IMR-90 (cell line): ENCODE data around the gene PCSK2. TPM values are rescaled to one million over a fixed set of nuclear protein-coding genes. Genes with fewer than 3 reads are reported as not detected.

Experiments used
- ATAC-seq: fragments of 200-7000 bp; cut with Tn5 transposase; 2 replicates; pipeline ENCODE4 v1.9.1; 2020; ENCODE audit warnings: low read depth, mild to moderate bottlenecking, moderate library complexity
- BruUV-seq: library from RNA; stranded (reverse); fragments of 400-500 nt; replicated peaks from 2 replicates; lab custom pipeline; 2021; lab: Mats Ljungman, UMichigan
- CTCF ChIA-PET: fragments of 300-600 bp; formaldehyde crosslinking; extraction: SDS; loops from one replicate; lab custom pipeline; 2021; ENCODE audit warnings: antibody characterized with exemption; lab: Yijun Ruan, JAX
- POLR2A ChIA-PET: fragments of 300-600 bp; sonication (Branson Sonifier 250); formaldehyde crosslinking; loops from one replicate; lab custom pipeline; 2022; ENCODE audit warnings: antibody characterized with exemption; ENCODE audit not compliant: unreplicated experiment; lab: Charles Lee
- DNase-seq: peaks from one replicate; pipeline ENCODE4 v3.0.0; 2013
- H2AFZ ChIP-seq: replicated peaks from 2 replicates; pipeline ENCODE3; 2013; ENCODE audit warnings: low read length, mild to moderate bottlenecking; ENCODE audit not compliant: poor library complexity
- H2AK5ac ChIP-seq: 2 replicates; pipeline ENCODE4 v1.6.1; 2013; ENCODE audit warnings: low read depth, low read length, inconsistent platforms
- H2AK9ac ChIP-seq: replicated peaks from 2 replicates; pipeline ENCODE3; 2013; ENCODE audit warnings: mild to moderate bottlenecking, low read depth, low read length, moderate library complexity; ENCODE audit not compliant: poor library complexity
- H2BK120ac ChIP-seq: 2 replicates; pipeline ENCODE4 v1.6.1; 2013; ENCODE audit warnings: low read depth, low read length, inconsistent platforms
- H2BK15ac ChIP-seq: 3 replicates; pipeline ENCODE4 v1.6.1; 2013; ENCODE audit warnings: low read depth, low read length, inconsistent platforms
- H2BK20ac ChIP-seq: 2 replicates; pipeline ENCODE4 v1.6.1; 2013; ENCODE audit warnings: low read depth, mild to moderate bottlenecking, inconsistent platforms, low read length, moderate library complexity
- H2BK5ac ChIP-seq: 2 replicates; pipeline ENCODE4 v1.6.1; 2013; ENCODE audit warnings: mild to moderate bottlenecking, low read depth, low read length, inconsistent platforms; ENCODE audit not compliant: poor library complexity, severe bottlenecking
- H3K14ac ChIP-seq: replicated peaks from 2 replicates; pipeline ENCODE4 v1.6.1; 2013; ENCODE audit warnings: low read depth, low read length, inconsistent platforms
- H3K18ac ChIP-seq: 2 replicates; pipeline ENCODE4 v1.6.1; 2013; ENCODE audit warnings: low read depth, low read length, control low read depth
- H3K23ac ChIP-seq: 2 replicates; pipeline ENCODE4 v1.6.1; 2013; ENCODE audit warnings: low read depth, low read length, inconsistent platforms
- H3K27ac ChIP-seq: 2 replicates; pipeline ENCODE4 v1.5.1; 2013; ENCODE audit warnings: mild to moderate bottlenecking, control low read depth, low read length; ENCODE audit not compliant: insufficient read depth
- H3K27me3 ChIP-seq: 2 replicates; pipeline ENCODE4 v1.6.1; 2013; ENCODE audit warnings: low read length; ENCODE audit not compliant: control insufficient read depth, insufficient read depth
- H3K36me3 ChIP-seq: 2 replicates; pipeline ENCODE4 v1.6.1; 2013; ENCODE audit warnings: low read length, mixed read lengths; ENCODE audit not compliant: control insufficient read depth, insufficient read depth
- H3K4ac ChIP-seq: 2 replicates; pipeline ENCODE4 v1.6.1; 2013; ENCODE audit warnings: low read depth, low read length, inconsistent platforms
- H3K4me1 ChIP-seq: 2 replicates; pipeline ENCODE4 v1.6.1; 2013; ENCODE audit warnings: low read length, mixed read lengths; ENCODE audit not compliant: control insufficient read depth, insufficient read depth
- H3K4me2 ChIP-seq: 2 replicates; pipeline ENCODE4 v1.6.1; 2013; ENCODE audit warnings: low read depth, mild to moderate bottlenecking, control low read depth, low read length, moderate library complexity
- H3K4me3 ChIP-seq: 2 replicates; pipeline ENCODE4 v1.5.1; 2013; ENCODE audit warnings: low read depth, mild to moderate bottlenecking, control low read depth, low read length, moderate library complexity; ENCODE audit not compliant: insufficient read depth
- H3K56ac ChIP-seq: 2 replicates; pipeline ENCODE4 v1.6.1; 2013; ENCODE audit warnings: low read length, inconsistent platforms; ENCODE audit not compliant: insufficient read depth; ENCODE audit errors: extremely low read depth
- H3K79me1 ChIP-seq, 2 experiments: 2 replicates each; pipeline ENCODE4 v1.6.1; 2013; ENCODE audit warnings: low read length in 2 of 2, inconsistent platforms in 1 of 2, low read depth in 1 of 2
- H3K9ac ChIP-seq: 2 replicates; pipeline ENCODE4 v1.6.1; 2013; ENCODE audit warnings: low read depth, low read length, control low read depth
- H3K9me1 ChIP-seq: 2 replicates; pipeline ENCODE4 v1.6.1; 2013; ENCODE audit warnings: low read length, inconsistent platforms; ENCODE audit not compliant: insufficient read depth
- H3K9me3 ChIP-seq: 2 replicates; pipeline ENCODE4 v1.6.1; 2013; ENCODE audit warnings: low read length; ENCODE audit not compliant: control insufficient read depth, insufficient read depth
- H4K20me1 ChIP-seq: 2 replicates; pipeline ENCODE4 v1.6.1; 2013; ENCODE audit warnings: low read length, inconsistent platforms; ENCODE audit not compliant: insufficient read depth
- H4K5ac ChIP-seq: 2 replicates; pipeline ENCODE4 v1.6.1; 2013; ENCODE audit warnings: mild to moderate bottlenecking, low read depth, low read length, control low read depth
- H4K8ac ChIP-seq, 2 experiments: 2 replicates each; pipeline ENCODE4 v1.6.1; 2013; ENCODE audit warnings: low read depth in 2 of 2, low read length in 2 of 2, control low read depth in 1 of 2, inconsistent platforms in 1 of 2
- H4K91ac ChIP-seq: 2 replicates; pipeline ENCODE4 v1.6.1; 2013; ENCODE audit warnings: low read depth, low read length, inconsistent platforms; ENCODE audit not compliant: insufficient read depth
- BHLHE40 ChIP-seq: fragments of 150-350 bp; IDR thresholded peaks from 2 replicates; pipeline ENCODE4 v1.6.1; 2016; ENCODE audit warnings: mild to moderate bottlenecking, low read depth, low read length
- MAFK ChIP-seq: IDR thresholded peaks from 2 replicates; pipeline ENCODE4 v1.6.1; 2012; ENCODE audit warnings: low read depth, low read length, improper control_type of control experiment
- MAZ ChIP-seq: IDR thresholded peaks from 2 replicates; pipeline ENCODE4 v1.6.1; 2012; ENCODE audit warnings: low read depth, mild to moderate bottlenecking, low read length, improper control_type of control experiment, moderate library complexity, borderline replicate concordance
- WGBS, 2 experiments: methylation state at CpG; one replicate each; pipeline versions ENCODE4 v1.1.5 to v1.1.7; 2013; ENCODE audit warnings: missing lambda C conversion rate in 2 of 2; ENCODE audit not compliant: insufficient read length in 1 of 2; ENCODE audit errors: extremely low coverage in 2 of 2; 5-methylcytosine and 5-hydroxymethylcytosine counted together
- dilution Hi-C: fragments of 300-500 bp; cut with HindIII; formaldehyde crosslinking; loops from one replicate; pipeline ENCODE4 v1.14.3; 2018; ENCODE audit warnings: low sequenced_read_pairs; ENCODE audit not compliant: unreplicated experiment
- in situ Hi-C: fragments of 300-500 bp; cut with MboI; formaldehyde crosslinking; loops from 3 replicates; pipeline ENCODE4 v1.14.3; 2019; ENCODE audit warnings: low sequenced_read_pairs, inconsistent platforms, mixed read lengths
- intact Hi-C: fragments of 100-400 bp; cut with micrococcal nuclease; formaldehyde crosslinking; loops from 2 replicates; pipeline ENCODE4 v1.10.0; 2022
- polyA plus RNA-seq, 3 experiments: library from polyadenylated mRNA; depleted of rRNA; stranded (reverse); fragments of >200 nt; gene quantifications; 2 replicates each; pipeline ENCODE4 v1.2.3, GENCODE V29; 2012; ENCODE audit warnings: low replicate concordance in 1 of 3
- total RNA-seq: library from RNA; depleted of rRNA; stranded (reverse); fragments of >200 nt; gene quantifications from 2 replicates; pipeline ENCODE4 v1.2.3, GENCODE V29; 2012
- TF ChIP-seq, protein P1 (sequence below): fragments of 150-350 bp; IDR thresholded peaks from 2 replicates; pipeline ENCODE4 v1.6.1; 2016; ENCODE audit warnings: low read depth, mild to moderate bottlenecking, low read length, moderate library complexity, borderline replicate concordance

PCSK2 gene
- total and polyA plus RNA-seq, 2 of the 4 experiments (the other 2 are of a cell fraction): not detected

DNA sequence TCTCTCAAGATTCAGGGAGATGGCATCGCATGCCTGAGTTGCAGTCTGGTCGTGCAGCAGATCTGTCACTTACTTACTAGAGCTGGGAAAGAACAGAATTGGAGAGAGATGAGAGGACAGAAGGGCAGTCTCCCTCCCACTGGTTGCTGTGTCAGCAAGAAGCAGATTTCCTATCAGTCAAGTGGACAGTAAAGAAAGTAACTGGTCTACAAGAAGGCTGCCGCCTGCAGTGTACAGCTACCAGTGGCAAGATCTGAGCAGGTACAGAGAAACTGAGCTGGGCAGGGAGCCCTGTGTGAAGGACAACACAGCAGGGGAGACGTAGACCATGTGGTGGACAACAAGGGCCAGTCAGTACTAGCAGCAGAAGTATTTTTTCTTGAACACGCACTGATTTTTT, 49.5 kb upstream of the PCSK2 start:
- Histone ChIP-seq H3K79me1 (no peaks in the 10 kb centered on the region), H2BK5ac (no peak overlapping the region), H3K4me2 (no peak overlapping the region), H3K56ac (no peak overlapping the region), H3K18ac (no peak overlapping the region), H3K4ac (no peak overlapping the region), H2AFZ (no peak overlapping the region), H4K20me1 (no peaks in the 10 kb centered on the region), H2BK15ac (no peak overlapping the region), H2AK9ac (no peak overlapping the region), H3K4me3 (no peak overlapping the region), H3K36me3 (no peaks in the 10 kb centered on the region), H2BK20ac (no peak overlapping the region), H2AK5ac (no peak overlapping the region), H3K27ac (no peak overlapping the region), H3K9me3 (no peaks in the 10 kb centered on the region; the same call in 1 of the 2 replicates), H3K14ac (no peak overlapping the region), H3K9me1 (no peaks in the 10 kb centered on the region), H3K4me1 (no peaks in the 10 kb centered on the region), H4K91ac (no peak overlapping the region), H3K9ac (no peak overlapping the region), H4K8ac (no peak overlapping the region), H4K5ac (no peak overlapping the region), H3K27me3 (no peaks in the 10 kb centered on the region), H3K23ac (no peak overlapping the region), H2BK120ac (no peak overlapping the region)
- in situ Hi-C loops: no loop called here
- 33% methylated on average over 1 of the region's 5 CpGs; no CpG with 5 or more reads in 1 of the 2 experiments for WGBS, 2 experiments
- intact Hi-C loops: no loop called here
- no peak for DNase-seq
- no TSS peak for BruUV-seq
- POLR2A ChIA-PET: no interaction called here
- TF ChIP-seq, protein P1, sequence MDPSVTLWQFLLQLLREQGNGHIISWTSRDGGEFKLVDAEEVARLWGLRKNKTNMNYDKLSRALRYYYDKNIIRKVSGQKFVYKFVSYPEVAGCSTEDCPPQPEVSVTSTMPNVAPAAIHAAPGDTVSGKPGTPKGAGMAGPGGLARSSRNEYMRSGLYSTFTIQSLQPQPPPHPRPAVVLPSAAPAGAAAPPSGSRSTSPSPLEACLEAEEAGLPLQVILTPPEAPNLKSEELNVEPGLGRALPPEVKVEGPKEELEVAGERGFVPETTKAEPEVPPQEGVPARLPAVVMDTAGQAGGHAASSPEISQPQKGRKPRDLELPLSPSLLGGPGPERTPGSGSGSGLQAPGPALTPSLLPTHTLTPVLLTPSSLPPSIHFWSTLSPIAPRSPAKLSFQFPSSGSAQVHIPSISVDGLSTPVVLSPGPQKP: no peak
- TF ChIP-seq BHLHE40: no peak
- no peak for TF ChIP-seq MAZ
- no peak for TF ChIP-seq MAFK
- dilution Hi-C loops: no loop called here
- no peak for ATAC-seq
- CTCF ChIA-PET: no interaction called here
